Measurements from ENCODE around the gene CLRN1.

DNA sequence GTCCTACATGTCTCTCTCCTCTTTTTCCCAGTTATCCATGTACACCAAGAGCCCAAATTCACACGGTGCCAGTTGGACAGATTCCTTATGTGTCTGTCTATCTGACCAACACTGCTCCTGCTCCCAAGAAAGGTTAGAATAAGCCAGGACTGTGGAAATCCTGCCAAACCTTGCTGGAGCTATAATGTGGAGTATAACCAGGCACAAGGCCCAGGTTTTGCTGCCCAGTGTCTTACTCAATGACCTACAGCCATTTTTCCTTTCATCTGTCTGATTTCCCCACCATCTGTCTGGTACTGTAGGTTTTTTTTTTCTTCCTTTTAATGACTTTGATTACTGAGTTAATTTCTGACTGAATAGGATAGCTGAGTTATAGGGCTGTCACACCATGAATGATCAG lies 40.8 kb downstream of the CLRN1 start:
- TF ChIP-seq, protein P1, sequence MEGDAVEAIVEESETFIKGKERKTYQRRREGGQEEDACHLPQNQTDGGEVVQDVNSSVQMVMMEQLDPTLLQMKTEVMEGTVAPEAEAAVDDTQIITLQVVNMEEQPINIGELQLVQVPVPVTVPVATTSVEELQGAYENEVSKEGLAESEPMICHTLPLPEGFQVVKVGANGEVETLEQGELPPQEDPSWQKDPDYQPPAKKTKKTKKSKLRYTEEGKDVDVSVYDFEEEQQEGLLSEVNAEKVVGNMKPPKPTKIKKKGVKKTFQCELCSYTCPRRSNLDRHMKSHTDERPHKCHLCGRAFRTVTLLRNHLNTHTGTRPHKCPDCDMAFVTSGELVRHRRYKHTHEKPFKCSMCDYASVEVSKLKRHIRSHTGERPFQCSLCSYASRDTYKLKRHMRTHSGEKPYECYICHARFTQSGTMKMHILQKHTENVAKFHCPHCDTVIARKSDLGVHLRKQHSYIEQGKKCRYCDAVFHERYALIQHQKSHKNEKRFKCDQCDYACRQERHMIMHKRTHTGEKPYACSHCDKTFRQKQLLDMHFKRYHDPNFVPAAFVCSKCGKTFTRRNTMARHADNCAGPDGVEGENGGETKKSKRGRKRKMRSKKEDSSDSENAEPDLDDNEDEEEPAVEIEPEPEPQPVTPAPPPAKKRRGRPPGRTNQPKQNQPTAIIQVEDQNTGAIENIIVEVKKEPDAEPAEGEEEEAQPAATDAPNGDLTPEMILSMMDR (IDR thresholded peaks at IDR 0.05): no peak
- TF ChIP-seq POLR2A (IDR thresholded peaks at IDR 0.05) (no peak), POLR2AphosphoS5 (IDR thresholded peaks at IDR 0.05) (no peak), EP300 (IDR thresholded peaks at IDR 0.05) (no peak)
